ENCODE results near the gene MRGPRX3.

MRGPRX3 gene

DNA sequence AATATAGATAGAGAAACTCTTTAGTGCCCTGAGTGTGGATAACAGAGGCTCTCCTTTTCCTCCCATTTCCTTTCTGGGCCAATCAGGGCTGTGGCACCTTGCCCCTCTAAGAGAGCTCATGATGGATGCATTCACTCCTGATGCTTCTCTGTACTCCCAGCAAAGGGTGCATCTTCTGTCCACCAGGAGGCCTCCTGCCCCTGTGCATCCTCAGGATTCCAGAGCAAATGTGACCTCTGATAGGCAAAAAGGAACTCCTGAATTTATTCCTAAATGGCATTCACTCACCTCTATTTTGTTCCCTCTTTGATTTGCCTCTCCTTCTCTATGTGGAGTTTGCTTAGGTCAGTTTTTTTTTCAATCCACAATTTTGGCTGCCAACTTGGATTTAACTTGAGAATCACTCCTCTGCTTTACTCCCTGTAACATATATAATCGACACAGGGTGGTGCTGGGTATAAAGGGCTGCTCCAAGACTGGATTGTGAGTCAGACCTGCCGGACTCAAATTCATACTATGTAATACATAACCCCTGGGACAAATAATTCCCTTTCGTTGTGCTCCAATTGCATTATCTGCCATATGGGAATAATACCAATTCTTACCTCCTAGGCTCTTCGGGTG lies 39.1 kb downstream of the MRGPRX3 start:
- DNase-seq: no peak

DNA sequence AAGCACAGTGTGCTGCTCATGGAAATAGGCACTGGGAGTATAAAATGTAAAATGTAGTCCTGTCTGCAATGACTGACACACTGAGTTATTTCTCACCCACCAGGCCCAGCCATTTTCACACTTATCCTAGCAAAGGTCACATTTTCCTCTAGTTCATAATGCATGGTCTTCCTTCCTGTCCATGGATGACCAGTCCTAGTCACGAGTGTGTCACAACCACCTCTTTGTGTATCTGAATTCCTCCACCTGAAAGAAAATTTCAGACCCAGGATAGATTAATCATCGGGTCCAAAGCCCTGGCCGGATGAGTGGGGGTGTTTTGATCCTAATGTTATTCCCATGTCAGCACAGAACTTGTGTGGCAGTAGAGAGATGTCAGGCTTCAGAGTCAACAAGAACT lies 40.3 kb downstream of the MRGPRX3 start, which contains the start of gene MRGPRX4:
Gene MRGPRX4, plus strand, starts transcription at position 172 of the 400 bp plus-strand sequence. CDS start 420 bp downstream, outside the sequence.
- no peak for DNase-seq

DNA sequence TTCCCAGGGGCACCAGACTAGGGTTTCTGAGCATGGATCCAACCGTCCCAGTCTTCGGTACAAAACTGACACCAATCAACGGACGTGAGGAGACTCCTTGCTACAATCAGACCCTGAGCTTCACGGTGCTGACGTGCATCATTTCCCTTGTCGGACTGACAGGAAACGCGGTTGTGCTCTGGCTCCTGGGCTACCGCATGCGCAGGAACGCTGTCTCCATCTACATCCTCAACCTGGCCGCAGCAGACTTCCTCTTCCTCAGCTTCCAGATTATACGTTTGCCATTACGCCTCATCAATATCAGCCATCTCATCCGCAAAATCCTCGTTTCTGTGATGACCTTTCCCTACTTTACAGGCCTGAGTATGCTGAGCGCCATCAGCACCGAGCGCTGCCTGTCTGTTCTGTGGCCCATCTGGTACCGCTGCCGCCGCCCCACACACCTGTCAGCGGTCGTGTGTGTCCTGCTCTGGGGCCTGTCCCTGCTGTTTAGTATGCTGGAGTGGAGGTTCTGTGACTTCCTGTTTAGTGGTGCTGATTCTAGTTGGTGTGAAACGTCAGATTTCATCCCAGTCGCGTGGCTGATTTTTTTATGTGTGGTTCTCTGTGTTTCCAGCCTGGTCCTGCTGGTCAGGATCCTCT lies 41.0 kb downstream of the MRGPRX3 start:
- DNase-seq: no peak
